Sigmoid colon (tissue), 7 donors: ENCODE data around the gene TAP1. TPM values are rescaled to one million over a fixed set of nuclear protein-coding genes. Genes with fewer than 3 reads are reported as not detected.

Source experiments
- DNase-seq: peaks from one replicate; pipeline ENCODE4 v3.0.0-alpha.2; 2019
- H3K27ac ChIP-seq, 4 donors: fragments of 200-600 bp; sonication (generic); one replicate each; pipeline ENCODE4 v1.5.1; 2016 to 2019; ENCODE audit warnings: mild to moderate bottlenecking in 1 of 4
- H3K27me3 ChIP-seq, 3 donors: fragments of 200-600 bp; sonication (generic); one replicate each; pipeline ENCODE4 v1.5.1; 2019; ENCODE audit warnings: mild to moderate bottlenecking in 1 of 3
- H3K36me3 ChIP-seq, 4 donors: fragments of 200-600 bp; sonication (generic); one replicate each; pipeline ENCODE4 v1.5.1; 2016 to 2019
- H3K4me1 ChIP-seq, 4 donors: fragments of 200-600 bp; sonication (generic); one replicate each; pipeline ENCODE4 v1.5.1; 2017 to 2019
- H3K4me3 ChIP-seq, 4 donors: fragments of 200-600 bp; sonication (generic); one replicate each; pipeline ENCODE4 v1.5.1; 2017 to 2019; ENCODE audit warnings: mild to moderate bottlenecking in 2 of 4, moderate library complexity in 1 of 4
- H3K9me3 ChIP-seq, 4 donors: fragments of 200-600 bp in 3 of 4; sonication (generic) in 3 of 4; one replicate each; pipeline versions ENCODE4 v1.5.1 to v1.6.1; 2013 to 2019
- EP300 ChIP-seq, 4 donors: sonication (generic); formaldehyde crosslinking; IDR thresholded peaks; one replicate each; pipeline ENCODE4 v1.6.1; 2017; ENCODE audit warnings: antibody characterized with exemption in 4 of 4
- POLR2A ChIP-seq, 2 donors: fragments of 450-650 bp; IDR thresholded peaks; one replicate each; pipeline ENCODE4 v1.6.1; 2016; ENCODE audit warnings: antibody characterized with exemption in 2 of 2, mild to moderate bottlenecking in 2 of 2, moderate library complexity in 2 of 2
- POLR2AphosphoS5 ChIP-seq, 4 donors: sonication (generic); formaldehyde crosslinking; IDR thresholded peaks; one replicate each; pipeline ENCODE4 v1.6.1; 2017; ENCODE audit warnings: antibody characterized with exemption in 4 of 4
- WGBS, 2 donors: extraction: QIAGEN DNeasy Blood & Tissue Kit; methylation state at CpG; one replicate each; pipeline ENCODE4 v1.1.7; 2013; 5-methylcytosine and 5-hydroxymethylcytosine counted together
- intact Hi-C: fragments of 100-400 bp; cut with DNase I; formaldehyde crosslinking; loops from one replicate; pipeline ENCODE4 v1.15.1; 2023
- polyA plus RNA-seq, 3 donors: library from polyadenylated mRNA; stranded (reverse); fragments of 200-250 nt; gene quantifications; one replicate each; pipeline ENCODE4 v1.2.3, GENCODE V29; 2013
- total RNA-seq, 4 donors: library from RNA; depleted of rRNA; stranded (reverse); fragments of >200 nt; gene quantifications; one replicate each; pipeline ENCODE4 v1.1.0, GENCODE V29; 2016
- TF ChIP-seq, protein P1 (sequence below), 4 experiments: fragments of 450-650 bp in 3 of 4; fragments of 200-600 bp in 1 of 4; IDR thresholded peaks; one replicate each; pipeline ENCODE4 v1.5.1; 2016 to 2019; ENCODE audit warnings: antibody characterized with exemption in 4 of 4, mild to moderate bottlenecking in 3 of 4, moderate library complexity in 2 of 4
- donor health status: healthy with polysubstance abuse.
- donor health status: Bipolar disorder and iron deficiency.
- donor health status: healthy.

TAP1 gene
- total and polyA plus RNA-seq, 7 donors, result 11.4 to 211 (median 23.5) TPM

DNA sequence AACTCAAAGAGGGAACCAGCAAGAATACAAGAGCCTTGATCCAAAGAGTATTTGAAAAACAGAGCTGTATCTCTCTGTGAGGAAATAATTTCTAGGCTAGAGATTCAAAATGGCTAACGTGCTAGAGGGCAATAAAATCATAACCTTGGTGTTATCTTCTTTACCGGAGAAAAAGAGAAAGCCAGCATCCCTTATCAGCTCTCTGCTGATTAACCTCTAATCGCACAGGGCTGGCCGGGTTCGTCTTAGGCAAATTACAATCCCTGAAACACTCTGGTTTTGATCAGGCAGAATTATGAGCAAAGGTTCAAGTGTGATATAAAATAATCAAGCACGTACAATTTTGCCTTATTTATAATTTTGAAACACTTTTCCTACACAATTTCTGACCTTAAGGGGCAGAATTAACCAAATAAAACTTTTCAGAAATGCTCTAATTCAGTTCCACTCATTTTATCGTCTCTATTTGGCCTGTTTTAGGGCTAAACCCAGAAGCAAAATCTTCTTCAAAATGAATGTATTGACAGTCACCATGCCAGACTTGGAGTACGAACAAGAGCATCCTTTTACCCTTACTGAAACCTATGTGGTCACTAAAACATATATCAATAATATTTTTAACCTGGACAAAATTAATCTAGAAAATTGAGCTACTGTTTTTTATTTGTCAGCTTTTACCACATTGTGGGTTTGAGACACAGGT, 14.2 kb upstream of the TAP1 start:
- no peak overlapping the region for H3K4me3 ChIP-seq
- intact Hi-C loops, result loop anchor here (1.0 to 5.0 kb wide), 2 partner anchors 29 to 455 kb away; partner anchors contain the start of gene TAP2
- 19 to 50% methylated on average over 8 of the region's 8 CpGs for WGBS, 2 donors

DNA sequence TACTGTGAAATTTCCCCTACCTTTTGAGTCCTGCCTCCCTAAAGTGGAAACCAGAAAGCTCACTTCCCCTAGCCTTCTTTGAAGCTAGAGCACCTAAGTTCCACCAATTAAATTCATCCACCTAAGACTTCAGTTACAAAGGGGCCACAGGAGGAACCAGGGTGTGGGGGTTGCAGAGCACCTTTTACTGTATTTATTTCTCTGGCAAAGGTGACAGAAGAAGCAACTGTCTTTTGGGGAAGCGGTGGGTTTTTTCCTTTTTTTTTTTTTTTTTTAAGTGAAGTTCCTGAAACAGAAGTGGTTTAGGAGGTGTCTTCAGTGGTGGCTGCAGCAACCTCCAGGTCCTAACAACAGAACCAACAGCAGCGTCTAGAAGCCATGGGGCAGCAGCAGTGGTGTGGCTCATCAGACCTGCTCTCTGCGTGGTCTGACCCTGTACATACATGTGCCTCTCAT, 13.5 kb upstream of the TAP1 start:
- Histone ChIP-seq H3K9me3 (no peaks in the 10 kb centered on the region), H3K27ac (no peak overlapping the region), H3K4me3 (no peak overlapping the region), H3K4me1 (no peaks in the 10 kb centered on the region), H3K27me3 (no peaks in the 10 kb centered on the region), H3K36me3 (no peaks in the 10 kb centered on the region)
- DNase-seq, result no peak
- WGBS, 2 donors, result 46 to 62% methylated on average over 3 of the region's 3 CpGs
- no peak for TF ChIP-seq POLR2A (IDR thresholded peaks at IDR 0.05)
- TF ChIP-seq POLR2AphosphoS5 (IDR thresholded peaks at IDR 0.05), result no peak
- intact Hi-C loops, result loop anchor here (5.0 kb wide), 1 partner anchor 455 kb away; no protein-coding TSS in a partner anchor

More for the DNA sequence above, 14.2 kb upstream of the TAP1 start:
- Histone ChIP-seq H3K27ac (no peak overlapping the region), H3K9me3 (no peaks in the 10 kb centered on the region), H3K27me3 (no peaks in the 10 kb centered on the region), H3K36me3 (no peaks in the 10 kb centered on the region), H3K4me1 (no peaks in the 10 kb centered on the region)
- DNase-seq, result no peak
- TF ChIP-seq, protein P1, sequence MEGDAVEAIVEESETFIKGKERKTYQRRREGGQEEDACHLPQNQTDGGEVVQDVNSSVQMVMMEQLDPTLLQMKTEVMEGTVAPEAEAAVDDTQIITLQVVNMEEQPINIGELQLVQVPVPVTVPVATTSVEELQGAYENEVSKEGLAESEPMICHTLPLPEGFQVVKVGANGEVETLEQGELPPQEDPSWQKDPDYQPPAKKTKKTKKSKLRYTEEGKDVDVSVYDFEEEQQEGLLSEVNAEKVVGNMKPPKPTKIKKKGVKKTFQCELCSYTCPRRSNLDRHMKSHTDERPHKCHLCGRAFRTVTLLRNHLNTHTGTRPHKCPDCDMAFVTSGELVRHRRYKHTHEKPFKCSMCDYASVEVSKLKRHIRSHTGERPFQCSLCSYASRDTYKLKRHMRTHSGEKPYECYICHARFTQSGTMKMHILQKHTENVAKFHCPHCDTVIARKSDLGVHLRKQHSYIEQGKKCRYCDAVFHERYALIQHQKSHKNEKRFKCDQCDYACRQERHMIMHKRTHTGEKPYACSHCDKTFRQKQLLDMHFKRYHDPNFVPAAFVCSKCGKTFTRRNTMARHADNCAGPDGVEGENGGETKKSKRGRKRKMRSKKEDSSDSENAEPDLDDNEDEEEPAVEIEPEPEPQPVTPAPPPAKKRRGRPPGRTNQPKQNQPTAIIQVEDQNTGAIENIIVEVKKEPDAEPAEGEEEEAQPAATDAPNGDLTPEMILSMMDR (IDR thresholded peaks at IDR 0.05), result no peak
- no peak for TF ChIP-seq POLR2AphosphoS5 (IDR thresholded peaks at IDR 0.05)
- no peak for TF ChIP-seq POLR2A (IDR thresholded peaks at IDR 0.05)
- no peak for TF ChIP-seq EP300 (IDR thresholded peaks at IDR 0.05)

DNA sequence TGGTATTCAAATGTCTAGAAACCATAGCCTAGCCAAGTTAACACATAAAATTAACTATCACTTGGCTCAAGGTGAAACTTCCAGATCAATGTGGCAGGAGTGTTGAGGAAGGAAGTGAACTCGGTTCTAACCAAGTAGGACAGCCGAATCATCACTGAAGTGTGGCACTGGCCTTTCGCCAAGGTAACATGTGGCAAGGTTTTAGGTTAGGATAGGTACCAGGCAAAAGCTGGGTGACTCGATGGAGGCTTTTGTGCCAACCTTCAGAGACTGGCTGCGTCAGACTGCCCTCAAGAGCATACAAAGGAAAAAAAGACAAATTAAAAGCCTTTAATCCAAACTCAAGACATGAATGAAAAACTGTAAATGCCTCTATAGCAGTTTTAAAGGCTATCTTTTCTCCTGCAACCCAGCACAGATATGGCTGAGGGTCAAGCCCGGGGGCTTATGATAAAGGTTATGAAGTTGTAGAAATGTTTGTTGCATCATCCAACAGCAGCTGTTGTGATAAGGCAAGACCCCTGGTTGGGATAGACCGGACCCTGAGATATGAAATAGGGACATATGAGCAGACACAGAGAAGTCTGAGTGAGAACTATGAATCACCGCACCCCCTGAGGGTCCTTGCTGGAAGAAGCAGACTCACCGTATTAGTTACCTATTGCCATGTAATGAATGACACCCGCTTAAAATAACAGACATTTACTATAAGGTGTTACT, 12.4 kb upstream of the TAP1 start:
- TF ChIP-seq POLR2A (IDR thresholded peaks at IDR 0.05), result no peak
- TF ChIP-seq, protein P1 (IDR thresholded peaks at IDR 0.05), result no peak
- no peak for TF ChIP-seq EP300 (IDR thresholded peaks at IDR 0.05)
- no peak for TF ChIP-seq POLR2AphosphoS5 (IDR thresholded peaks at IDR 0.05)
- H3K36me3 ChIP-seq, result no peaks in the 10 kb centered on the region
- 72 to 75% methylated on average over 10 of the region's 10 CpGs for WGBS, 2 donors
- H3K4me1 ChIP-seq, result no peaks in the 10 kb centered on the region
- no peaks in the 10 kb centered on the region for H3K27me3 ChIP-seq
- intact Hi-C loops, result loop anchor here (5.0 kb wide), 1 partner anchor 454 kb away; no protein-coding TSS in a partner anchor
- DNase-seq, result no peak
- no peak overlapping the region for H3K27ac ChIP-seq
- H3K9me3 ChIP-seq, result no peaks in the 10 kb centered on the region
- no peak overlapping the region for H3K4me3 ChIP-seq

DNA sequence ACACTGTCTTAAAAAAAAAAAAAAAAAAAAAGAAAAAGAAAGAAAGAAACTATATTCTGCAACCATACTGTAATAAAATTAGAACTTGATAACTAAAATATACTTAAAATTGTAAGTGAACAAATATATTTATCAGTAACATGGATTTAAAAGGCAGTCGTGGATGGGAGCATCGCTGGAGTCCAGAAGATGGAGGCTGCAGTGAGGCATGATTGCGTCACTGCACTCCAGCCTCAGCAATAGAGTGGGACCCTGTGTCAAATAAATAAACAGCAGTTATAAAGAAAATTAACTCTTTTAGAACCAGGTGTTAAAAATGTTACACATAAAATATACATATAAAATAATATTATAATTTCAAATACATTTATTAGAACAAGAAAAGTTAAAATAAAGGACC, 9.2 kb upstream of the TAP1 start:
- H3K36me3 ChIP-seq, result peaks cover 0 to 24% (median 8%) of the 10 kb centered on the region in 4 donors
- TF ChIP-seq EP300 (IDR thresholded peaks at IDR 0.05) (no peak), POLR2A (IDR thresholded peaks at IDR 0.05) (no peak), POLR2AphosphoS5 (IDR thresholded peaks at IDR 0.05) (no peak)
- TF ChIP-seq, protein P1 (IDR thresholded peaks at IDR 0.05), result no peak
- WGBS, 2 donors, result 81 to 85% methylated on average over 3 of the region's 3 CpGs
- no peak overlapping the region for H3K4me3 ChIP-seq
- DNase-seq, result no peak
- H3K27ac ChIP-seq, result no peak overlapping the region
- no peaks in the 10 kb centered on the region for H3K4me1 ChIP-seq
- no peaks in the 10 kb centered on the region for H3K27me3 ChIP-seq
- intact Hi-C loops, result no loop called here
- H3K9me3 ChIP-seq, result no peaks in the 10 kb centered on the region

DNA sequence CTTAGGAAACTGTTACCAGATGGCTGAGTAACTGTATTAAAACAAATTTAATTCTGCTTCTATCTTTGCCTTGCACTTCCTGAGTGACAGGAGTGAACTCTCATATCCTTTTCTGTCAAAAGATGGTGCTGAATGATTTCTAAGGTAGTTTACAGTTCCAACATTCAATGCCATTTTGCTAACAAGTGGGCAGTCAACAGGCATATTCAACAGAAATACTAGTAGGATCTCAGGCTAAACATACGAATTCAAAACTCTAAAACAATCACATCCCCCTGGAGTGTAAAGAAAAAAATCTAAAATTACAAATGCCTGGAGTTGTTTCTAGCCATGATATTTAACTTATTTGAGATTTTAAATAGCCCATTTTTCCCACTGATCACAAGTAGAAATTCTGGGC, 7.2 kb upstream of the TAP1 start:
- no peak overlapping the region for H3K4me3 ChIP-seq
- peaks cover 0 to 30% (median 9%) of the 10 kb centered on the region in 4 donors for H3K36me3 ChIP-seq
- no peaks in the 10 kb centered on the region for H3K9me3 ChIP-seq
- H3K27ac ChIP-seq, result peak overlapping the region in 1 of 4 donors; percentile 35
- no peak for TF ChIP-seq POLR2AphosphoS5 (IDR thresholded peaks at IDR 0.05)
- no peak for TF ChIP-seq POLR2A (IDR thresholded peaks at IDR 0.05)
- no peak for TF ChIP-seq EP300 (IDR thresholded peaks at IDR 0.05)
- TF ChIP-seq, protein P1 (IDR thresholded peaks at IDR 0.05), result no peak
- 83 to 89% methylated on average over 1 of the region's 1 CpG for WGBS, 2 donors
- intact Hi-C loops, result no loop called here
- DNase-seq, result no peak
- no peaks in the 10 kb centered on the region for H3K27me3 ChIP-seq
- H3K4me1 ChIP-seq, result peaks cover 0 to 6% (median 0%) of the 10 kb centered on the region in 4 donors
